NCI-H2081 (cell line): ENCODE results near the gene SCN9A.
"Not testable (repeated sequence)": the region's sequence is repeated elsewhere in the genome, so short reads cannot be mapped to it uniquely, and the experiment has no call there.

Source experiments
- DNase-seq, 2 experiments: peaks; one replicate each; lab custom pipeline; 2025; lab: John Stamatoyannopoulos, UW

Gene SCN9A

GRCh38 chr2:166242309-166242708, 133.4 kb downstream of the SCN9A start:
- no peak for DNase-seq

GRCh38 chr2:166240387-166241313, 135.1 kb downstream of the SCN9A start:
- DNase-seq = no peak

GRCh38 chr2:166239548-166239947, 136.2 kb downstream of the SCN9A start:
- DNase-seq = no peak

GRCh38 chr2:166238176-166238575, 137.6 kb downstream of the SCN9A start:
- no peak for DNase-seq

- no peak for DNase-seq
Observed at GRCh38 chr2:166234112-166234846, 141.5 kb downstream of the SCN9A start.

GRCh38 chr2:166233244-166233643, 142.5 kb downstream of the SCN9A start:
- no peak for DNase-seq

- no peak for DNase-seq
Observed at GRCh38 chr2:166230724-166231070, 145.0 kb downstream of the SCN9A start.

GRCh38 chr2:166230024-166230723, 145.6 kb downstream of the SCN9A start:
- DNase-seq = no peak

GRCh38 chr2:166229678-166230023, 146.1 kb downstream of the SCN9A start:
- DNase-seq = no peak

GRCh38 chr2:166224197-166224596, 151.5 kb downstream of the SCN9A start:
- DNase-seq = no peak

GRCh38 chr2:166223298-166223697, 152.4 kb downstream of the SCN9A start:
- no peak for DNase-seq

GRCh38 chr2:166211079-166211478, 164.7 kb downstream of the SCN9A start:
- DNase-seq = no peak

- DNase-seq = not testable (repeated sequence)
Observed at GRCh38 chr2:166209944-166210343, 165.8 kb downstream of the SCN9A start.

GRCh38 chr2:166209367-166209766, 166.4 kb downstream of the SCN9A start:
- DNase-seq = not testable (repeated sequence)

GRCh38 chr2:166206153-166206552, 169.6 kb downstream of the SCN9A start:
- DNase-seq = not testable (repeated sequence)

GRCh38 chr2:166202778-166203177, 173.0 kb downstream of the SCN9A start:
- no peak for DNase-seq

- no peak for DNase-seq
Observed at GRCh38 chr2:166197446-166197845, 178.3 kb downstream of the SCN9A start.

- DNase-seq = no peak
Observed at GRCh38 chr2:166193407-166193806, 182.3 kb downstream of the SCN9A start.

GRCh38 chr2:166188084-166188483, 187.7 kb downstream of the SCN9A start:
- DNase-seq = no peak

GRCh38 chr2:166184789-166185188, 191.0 kb downstream of the SCN9A start:
- DNase-seq = no peak

- no peak for DNase-seq
Observed at GRCh38 chr2:166181813-166182154, 194.0 kb downstream of the SCN9A start.

GRCh38 chr2:166180951-166181812, 194.6 kb downstream of the SCN9A start:
- DNase-seq = peak; percentile 67 to 73
